Effector CD8-positive, alpha-beta T cell (primary cell): ENCODE results near the gene ZNF316.
"Not testable (repeated sequence)": the region's sequence is repeated elsewhere in the genome, so short reads cannot be mapped to it uniquely, and the experiment has no call there.

ENCODE experiments used
- DNase-seq: peaks from one replicate; lab custom pipeline; 2025; lab: John Stamatoyannopoulos, UW

ZNF316 gene

DNA sequence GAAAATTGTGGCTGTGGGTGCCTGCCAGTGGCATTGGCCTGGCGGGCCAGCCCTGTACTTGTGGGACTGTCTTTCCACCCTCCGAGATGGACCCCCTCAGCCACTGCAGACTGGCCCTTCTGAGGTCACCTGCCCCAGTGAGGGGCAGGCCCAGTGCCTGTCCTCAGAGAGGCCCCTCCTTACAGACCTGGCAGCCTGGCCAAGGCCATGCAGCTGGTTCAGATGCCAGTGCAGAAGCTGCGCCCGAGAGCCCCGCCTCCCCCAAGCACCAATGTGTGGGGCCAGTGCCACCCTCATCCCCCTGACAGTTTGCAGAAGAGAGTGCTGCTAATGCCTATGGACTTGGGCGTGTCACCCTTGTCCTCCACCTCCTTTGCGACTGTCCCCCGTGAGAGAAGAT is 10.0 kb downstream of the ZNF316 start:
- DNase-seq = no peak

DNA sequence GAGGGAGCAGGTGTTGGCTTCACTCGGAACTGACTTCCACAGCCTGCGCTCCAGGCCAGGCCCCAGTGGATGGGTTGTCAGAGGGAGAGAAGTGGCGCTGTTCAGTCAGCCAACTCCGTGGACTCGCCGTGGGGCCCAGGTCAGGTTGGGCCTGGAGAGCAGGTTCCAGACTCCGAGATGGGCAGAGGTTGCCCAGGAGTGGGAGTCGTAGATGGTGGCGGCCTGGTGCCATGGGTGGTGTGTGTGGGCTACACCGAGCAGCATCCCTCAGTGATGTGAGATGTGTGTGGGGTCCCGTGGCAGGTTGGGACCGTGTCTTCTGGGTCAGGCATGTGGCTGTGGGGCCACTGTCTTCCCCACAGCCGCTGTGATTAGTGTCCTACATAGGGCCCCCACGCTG is 10.4 kb downstream of the ZNF316 start:
- DNase-seq = no peak

DNA sequence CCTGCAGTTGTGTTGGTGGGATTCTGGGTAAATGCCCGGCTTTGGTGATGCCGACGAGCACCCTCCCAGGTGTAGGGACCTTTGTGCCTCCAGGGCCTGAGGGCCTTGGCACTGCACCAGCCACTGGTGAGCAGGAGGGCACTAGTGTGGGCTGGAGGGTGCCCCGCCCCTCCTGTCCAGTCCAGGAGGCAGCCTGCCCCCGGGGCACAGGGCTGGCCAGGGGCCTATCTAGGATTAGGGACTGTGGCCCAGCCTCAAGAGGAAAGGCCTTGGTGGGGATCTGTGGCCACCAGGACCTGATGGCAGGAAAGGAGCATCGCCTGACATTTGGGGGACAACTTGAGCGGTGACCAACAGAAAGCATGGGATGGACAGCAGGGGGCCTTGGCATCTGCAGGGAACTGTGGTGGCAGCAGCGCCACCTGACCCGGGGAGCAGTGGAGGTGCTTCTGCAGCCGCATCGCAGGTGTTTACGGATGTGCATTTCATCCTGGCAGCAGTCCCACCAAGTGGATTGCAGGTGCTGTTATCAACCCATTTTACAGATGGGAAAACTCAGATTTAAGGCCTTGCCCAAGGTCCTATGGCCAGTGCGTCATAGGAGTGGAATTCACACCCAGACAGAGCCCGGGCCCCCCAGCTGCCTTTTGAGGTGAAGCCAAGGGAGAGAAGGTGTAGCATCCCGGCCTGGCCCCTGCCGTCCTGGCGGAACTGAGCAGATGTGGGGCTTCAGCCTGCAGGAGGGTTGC is 11.1 kb downstream of the ZNF316 start:
- DNase-seq = no peak

DNA sequence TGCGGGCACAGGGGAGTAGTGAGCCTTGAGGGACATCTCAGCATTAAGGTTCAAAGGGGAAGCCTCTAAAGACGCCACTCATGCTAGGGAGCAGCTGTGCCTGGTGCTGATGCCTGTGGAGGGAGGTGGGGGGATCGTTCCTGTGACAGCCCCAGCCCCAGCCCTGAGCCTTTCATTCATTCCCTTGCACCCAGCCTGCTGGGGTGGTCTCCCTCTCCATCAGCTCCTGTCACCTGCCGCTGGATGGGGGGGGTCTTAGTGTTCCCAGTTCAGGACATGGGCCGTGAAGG is 11.6 kb downstream of the ZNF316 start:
- no peak for DNase-seq

DNA sequence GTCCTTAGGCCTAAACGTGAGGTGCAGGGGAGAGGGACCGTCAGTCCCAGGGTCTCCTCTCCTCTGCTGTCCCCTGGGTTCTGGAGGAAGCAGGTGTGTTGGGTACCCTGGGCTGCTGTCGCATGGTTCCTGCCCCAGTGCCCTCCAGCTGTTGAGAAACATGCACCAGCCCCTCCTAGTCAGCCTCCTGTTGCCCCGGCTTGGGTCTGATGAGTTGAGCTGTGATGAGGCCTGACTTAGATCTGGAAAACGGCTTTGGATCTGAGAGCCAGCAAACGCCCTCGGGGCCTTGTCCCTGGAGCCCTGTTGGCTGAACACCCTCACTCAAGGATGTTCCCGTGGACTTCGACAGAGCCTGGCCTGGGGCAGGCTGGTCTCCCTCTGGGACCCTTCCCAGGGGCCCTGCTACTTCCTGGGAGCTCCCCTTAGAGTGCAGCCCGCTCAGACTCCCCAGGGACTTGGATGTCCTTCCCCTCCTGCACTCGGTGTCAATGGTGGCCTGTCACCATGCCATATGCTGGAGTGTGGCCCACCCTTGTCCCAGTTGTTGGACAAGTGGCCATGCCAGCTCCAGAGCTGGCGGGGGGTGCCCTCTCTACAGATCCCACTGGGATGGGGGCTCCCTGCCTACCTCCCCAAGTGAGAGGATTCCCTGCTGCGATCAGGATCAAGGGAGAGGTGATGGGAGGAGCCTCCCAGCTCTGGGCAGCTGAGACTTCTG is 12.3 kb downstream of the ZNF316 start:
- no peak for DNase-seq

DNA sequence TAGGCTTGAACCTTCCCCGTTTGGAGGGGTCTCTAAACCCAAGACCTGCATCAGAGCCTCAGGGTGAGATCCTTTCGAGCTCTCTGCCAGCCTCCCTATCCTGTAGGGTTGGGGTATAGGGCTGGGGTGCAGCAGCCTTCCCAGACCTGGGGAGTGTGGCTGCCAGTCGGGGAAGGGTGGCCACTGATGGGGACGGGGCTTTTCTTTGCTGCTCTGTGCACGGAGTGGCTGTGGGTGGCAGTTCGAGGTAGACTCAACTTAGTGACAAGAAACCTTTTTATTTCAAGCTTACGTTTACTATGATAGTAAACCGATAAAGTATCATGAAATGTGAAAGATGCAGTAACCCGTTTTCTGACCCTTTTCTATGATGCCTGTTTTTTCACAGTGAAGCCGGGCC is 13.0 kb downstream of the ZNF316 start:
- DNase-seq = no peak

DNA sequence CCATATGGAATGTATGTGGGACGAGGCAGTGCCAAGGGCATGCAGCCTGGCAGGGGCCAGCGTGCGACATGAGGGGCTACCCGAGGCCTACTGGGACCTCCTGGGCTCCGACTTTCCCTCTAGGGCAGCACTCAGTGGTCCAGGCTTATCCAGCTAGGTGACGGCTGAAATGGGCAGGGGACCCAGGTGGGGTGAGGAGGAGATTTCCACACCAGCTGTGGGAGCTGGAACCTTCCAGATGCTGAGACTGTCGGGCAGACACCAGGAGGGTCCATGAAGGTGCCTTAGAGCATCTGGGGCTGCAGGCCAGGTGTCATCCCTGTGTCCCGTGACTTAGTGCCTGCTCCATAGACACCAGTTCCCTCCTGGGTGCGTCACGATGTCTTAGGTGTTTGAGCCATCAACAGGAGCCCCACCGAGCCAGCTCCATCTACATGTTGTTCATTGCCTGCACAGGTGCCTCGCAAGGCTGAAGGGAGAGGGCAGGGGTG is 13.4 kb downstream of the ZNF316 start:
- no peak for DNase-seq

DNA sequence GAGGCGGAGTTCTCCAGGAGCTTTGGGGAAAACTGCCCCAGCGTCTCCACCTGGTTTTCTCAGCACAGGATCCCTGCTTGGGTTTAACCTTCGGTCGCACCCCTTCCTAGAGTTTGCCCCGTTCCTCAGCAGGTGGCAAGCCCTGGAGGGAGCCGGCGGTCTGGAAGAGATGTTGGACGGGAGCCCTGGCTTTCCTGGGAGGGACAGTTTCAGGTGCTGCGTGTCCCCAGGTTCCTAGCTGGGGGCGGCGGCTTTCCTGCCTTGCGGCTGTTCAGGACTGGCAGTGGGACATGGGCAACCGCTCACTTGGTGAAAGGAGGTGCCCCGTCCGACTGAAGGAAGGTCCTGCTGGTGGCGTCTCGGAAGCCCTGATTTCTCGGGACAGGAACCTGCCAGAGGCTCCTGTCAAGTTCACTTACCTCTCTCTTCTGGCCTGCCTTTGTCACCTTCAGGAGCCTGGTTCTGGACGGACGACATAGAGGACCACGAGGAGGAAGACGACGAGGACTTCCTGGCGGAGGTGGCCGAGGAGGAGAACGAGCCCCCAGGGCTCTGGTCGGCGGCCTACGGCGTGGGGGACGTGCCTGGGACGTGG is 14.8 kb downstream of the ZNF316 start:
- no peak for DNase-seq

DNA sequence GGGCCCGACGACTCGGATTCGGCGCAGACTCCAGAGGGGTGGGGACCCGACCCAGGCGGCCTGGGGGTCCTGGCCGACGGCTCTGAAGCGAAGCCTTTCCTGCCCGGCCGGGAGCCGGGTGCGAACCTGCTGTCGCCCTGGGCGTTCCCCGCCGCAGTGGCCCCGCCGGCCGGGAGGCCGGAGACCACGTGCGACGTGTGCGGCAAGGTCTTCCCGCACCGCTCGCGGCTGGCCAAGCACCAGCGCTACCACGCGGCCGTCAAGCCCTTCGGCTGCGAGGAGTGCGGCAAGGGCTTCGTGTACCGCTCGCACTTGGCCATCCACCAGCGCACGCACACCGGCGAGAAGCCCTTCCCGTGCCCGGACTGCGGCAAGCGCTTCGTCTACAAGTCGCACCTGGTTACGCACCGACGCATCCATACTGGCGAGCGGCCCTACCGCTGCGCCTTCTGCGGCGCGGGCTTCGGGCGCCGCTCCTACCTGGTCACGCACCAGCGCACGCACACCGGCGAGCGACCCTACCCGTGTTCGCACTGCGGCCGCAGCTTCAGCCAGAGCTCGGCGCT is 15.4 kb downstream of the ZNF316 start:
- no peak for DNase-seq

DNA sequence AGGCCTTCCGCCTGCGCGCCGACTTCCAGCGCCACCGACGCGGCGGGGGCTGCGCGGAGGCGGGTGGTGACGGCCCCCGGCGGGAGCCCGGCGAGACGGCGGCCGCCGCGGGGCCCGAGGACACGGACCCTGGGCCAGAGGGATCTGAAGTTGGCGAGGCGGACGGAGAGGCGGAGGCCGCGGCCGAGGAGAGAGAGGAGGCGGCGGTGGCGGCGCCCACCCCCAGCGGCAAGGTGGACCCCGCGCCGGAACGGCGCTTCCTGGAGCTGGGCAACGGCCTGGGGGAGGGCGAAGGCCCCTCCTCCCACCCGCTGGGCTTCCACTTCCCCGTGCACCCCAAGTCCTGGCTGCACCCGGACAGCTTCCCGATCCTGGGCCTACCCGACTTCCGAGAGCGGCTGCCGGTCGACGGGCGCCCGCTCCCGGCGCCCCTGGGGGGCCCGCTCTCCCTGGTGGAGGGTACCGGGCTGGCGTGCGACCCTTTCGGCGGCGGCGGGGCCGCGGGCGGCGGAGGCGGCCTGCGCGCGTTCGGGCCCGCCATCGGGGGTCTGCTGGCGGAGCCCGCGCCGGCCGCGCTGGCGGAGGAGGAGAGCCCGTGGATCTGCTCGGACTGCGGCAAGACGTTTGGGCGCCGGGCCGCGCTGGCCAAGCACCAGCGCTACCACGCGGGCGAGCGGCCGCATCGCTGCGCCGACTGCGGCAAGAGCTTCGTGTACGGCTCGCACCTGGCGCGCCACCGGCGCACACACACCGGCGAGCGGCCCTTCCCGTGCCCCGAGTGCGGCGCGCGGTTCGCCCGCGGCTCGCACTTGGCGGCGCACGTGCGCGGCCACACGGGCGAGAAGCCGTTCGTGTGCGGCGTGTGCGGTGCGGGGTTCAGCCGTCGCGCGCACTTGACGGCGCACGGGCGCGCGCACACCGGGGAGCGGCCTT is 16.2 kb downstream of the ZNF316 start:
- DNase-seq = no peak

DNA sequence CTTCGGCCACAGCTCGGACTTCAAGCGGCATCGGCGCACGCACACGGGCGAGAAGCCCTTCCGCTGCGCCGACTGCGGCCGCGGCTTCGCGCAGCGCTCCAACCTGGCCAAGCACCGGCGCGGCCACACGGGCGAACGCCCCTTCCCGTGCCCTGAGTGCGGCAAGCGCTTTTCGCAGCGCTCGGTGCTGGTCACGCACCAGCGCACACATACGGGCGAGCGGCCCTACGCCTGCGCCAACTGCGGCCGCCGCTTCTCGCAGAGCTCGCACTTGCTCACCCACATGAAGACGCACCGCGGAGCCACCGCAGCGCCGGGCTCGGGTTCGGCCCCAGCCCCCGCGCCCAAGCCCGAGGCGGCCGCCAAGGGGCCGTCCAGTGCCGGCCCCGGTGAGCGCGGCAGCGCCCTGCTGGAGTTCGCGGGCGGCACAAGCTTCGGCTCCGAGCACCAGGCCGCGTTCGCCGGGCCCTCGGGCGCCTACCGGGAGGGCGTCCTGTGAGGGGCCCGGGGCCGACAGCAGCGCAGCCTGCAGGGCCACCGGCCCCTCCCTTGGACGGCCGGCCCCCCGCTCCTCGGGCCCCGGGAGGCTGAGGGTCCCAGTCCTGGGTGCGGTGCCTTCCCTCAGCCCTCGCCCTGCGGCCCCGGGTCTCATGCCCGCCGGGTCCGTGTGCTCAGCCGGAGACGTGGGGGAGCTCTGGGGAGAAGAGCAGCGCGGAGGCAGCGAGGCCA is 17.2 kb downstream of the ZNF316 start:
- no peak for DNase-seq

DNA sequence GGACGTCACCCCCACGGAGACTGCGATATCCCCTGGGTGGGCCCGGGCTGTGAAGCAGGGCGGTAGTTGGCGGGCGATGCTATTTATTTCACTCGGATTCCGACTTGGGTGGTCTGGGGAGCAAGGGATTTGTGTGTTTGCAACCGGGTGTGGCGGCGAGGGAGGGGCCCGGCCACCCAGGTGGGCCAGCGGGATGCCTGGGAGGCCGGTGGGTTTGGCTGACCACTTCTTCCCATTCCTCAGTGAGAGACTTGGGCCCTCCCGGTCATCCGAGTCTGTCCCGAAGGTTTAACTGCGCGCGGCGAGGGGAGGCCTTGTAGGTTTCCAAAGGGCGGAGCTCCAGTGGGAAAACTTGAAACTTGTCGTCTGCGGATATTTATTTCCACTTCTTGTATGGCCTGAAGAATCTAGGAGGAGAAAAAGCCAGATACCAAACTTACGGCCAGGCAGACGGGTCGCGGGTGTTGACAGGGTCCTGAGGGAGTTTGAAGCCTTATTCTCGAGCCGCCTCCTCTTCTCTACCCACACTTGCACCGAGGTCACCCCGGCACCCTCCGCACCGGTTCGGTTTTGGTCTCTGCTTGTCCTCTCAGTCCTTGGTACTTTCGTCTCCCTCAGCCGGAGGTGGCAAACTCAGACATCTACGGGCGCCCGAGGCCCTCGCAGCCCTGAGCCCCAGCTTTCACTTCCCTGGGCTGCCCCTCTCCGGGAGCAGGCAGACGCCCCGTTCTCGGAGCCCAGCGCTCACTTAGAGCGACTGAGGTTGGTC is 17.9 kb downstream of the ZNF316 start:
- no peak for DNase-seq

DNA sequence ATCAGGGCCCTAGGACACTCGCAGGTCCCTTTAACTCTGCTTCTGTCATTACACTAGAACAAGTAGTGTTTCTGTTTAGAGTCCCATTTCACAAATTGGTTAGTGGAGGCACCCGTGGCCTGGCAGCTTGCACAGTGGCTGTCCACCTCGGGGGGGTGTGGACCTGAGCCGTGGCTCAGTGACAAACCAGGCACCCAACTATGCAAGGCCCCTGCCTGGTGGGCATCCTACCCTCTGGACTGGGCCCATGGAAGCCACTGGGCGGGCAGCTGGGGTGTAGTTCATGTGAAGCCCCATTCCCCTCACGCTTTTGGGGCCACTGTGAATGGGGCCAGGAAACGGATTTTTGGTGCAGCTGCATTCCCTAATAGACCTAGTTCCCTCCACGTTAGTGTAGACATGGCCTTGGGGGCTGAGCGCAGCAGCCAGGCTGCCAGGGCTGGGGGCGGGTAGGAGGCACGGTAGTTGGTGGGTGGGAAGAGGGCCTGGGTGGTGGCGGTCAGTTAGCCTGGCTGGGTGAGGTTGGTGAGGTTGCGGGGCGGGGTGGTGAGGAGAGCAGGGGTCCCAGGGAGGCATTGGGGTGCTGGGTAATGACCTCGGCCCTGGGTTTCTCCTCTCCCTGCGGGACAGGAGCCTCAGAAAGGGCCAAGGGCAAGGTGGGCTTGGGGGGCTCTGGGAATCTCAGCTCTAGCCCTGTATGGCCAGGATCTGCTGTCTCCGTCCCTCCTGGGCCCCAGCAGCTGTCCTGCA is 18.7 kb downstream of the ZNF316 start:
- no peak for DNase-seq

DNA sequence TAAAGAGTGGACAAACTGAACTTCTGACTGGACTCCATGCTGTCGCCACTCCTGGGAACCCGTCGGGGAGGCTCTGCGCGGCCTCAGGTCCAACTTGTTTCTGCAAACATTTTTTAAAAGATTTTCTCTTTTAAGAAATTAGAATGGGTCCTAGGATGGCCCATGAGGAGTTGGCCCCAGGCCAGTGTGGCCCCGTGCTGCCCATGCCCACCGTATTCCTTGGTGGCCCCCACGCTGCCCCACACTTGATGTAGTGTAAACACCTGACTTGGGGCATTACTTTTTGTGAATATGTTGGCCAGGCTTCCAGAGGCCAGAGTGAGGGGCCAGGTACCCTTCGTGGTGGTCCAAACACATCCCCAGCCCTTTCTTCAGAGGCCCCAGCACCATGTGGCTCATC is 19.3 kb downstream of the ZNF316 start:
- no peak for DNase-seq

DNA sequence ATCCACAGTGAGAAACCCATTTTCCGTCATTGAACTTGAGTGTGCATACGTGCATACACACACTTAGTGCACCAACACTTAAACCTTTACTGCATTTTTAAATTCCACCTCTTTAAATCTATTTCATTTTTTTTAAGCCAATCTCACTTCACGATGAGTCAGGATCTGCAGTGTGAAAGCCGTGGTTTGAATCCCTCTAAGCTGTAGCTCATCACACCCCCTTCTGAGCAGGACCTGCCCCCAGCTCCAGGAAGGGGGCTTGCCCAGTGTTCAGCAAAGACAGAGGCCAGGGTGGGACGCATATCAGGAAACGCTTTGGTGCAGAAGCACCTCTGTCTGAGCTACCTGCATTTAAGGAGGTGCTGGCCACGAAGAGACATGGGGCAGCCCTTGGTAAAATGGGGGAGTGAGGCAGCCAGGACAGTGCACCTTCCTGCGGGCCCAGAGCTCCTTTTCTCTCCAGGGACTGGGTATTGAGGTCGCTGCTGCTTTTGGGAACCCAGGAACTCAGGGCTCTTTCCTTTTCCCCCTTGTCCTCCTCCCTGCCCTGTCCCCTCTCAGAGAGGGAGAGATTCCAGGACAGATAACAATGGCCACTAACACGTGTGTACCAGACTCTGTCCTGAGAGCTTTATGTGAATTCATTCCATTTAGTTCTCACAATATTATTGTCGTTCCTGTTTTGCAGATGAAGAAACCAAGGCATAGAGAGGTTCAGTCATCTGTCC is 21.7 kb downstream of the ZNF316 start:
- DNase-seq = no peak

DNA sequence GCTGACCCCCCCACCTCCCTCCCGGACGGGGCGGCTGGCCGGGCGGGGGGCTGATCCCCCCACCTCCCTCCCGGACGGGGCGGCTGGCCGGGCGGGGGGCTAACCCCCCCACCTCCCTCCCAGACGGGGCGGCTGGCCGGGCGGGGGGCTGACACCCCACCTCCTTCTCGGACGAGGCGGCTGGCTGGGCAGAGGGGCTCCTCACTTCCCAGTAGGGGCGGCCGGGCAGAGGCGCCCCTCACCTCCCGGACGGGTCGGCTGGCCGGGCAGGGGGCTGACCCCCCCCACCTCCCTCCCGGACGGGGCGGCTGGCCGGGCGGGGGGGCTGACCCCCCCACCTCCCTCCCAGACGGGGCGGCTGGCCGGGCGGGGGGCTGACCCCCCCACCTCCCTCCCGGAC is 33.7 kb downstream of the ZNF316 start:
- not testable (repeated sequence) for DNase-seq

DNA sequence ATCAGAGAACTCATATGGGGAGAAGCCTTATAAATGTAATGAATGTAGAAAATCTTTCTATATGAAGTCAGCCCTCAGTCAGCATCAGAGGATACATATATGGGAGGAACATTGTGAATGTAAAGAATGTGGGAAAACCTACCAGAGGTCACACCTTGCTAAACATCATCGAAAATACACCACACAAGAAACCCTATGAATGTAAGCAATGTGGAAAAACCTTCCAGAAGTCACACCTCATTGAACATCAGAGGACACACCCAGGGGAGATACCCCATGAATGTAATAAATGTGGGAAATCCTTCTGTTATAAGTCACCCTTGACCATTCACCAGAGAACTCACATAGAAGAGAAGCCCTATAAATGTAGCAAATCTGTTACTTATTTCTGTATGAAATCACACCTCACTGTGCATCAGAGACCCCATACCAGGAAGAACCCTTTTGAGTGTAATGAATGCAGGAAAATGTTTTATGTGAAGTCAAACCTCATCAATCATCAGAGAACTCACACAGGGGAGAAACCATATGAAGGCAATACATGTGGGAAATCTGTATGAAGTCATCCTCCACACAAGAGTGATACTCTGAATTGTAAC is 38.8 kb downstream of the ZNF316 start:
- no peak for DNase-seq

DNA sequence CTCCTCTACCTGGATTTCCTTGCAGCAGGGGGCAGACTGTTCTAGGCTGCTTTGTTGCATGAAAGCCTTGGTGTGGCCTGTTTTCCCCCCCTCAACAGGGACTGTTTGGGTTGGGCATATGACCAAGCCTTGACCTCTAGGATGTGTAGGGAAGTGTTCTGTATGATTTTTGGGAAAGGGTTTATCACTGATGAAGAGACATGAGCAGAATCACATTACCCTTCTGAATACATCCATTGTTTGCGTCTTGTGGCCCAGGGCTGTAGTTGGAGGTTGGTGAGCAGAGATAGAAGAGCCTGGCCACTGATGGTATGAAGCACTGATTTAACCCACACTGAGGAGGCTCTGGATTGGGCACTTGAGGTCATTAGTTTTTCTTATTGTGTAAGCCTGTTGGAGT is 43.0 kb downstream of the ZNF316 start:
- DNase-seq = no peak

DNA sequence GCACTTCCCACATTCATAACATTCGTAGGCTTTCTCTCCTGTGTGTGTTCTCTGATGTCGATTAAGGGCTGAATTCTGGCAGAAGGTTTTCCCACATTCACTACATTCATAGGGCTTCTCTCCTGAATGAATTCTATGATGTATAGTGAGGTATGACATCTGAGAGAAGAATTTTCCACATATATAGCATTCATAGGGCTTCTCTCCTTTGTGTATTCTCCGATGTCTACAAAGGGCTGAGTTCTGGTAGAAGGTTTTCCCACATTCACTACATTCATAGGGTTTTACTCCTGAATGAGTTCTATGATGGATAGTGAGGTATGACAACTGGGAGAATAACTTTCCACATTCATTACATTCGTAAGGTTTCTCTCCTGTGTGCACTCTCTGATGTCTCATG is 54.0 kb downstream of the ZNF316 start:
- no peak for DNase-seq
